Cardiac muscle cell (in vitro differentiated cells and primary cell): ENCODE measurements around the gene PTPRD. TPM values are rescaled to one million over a fixed set of nuclear protein-coding genes. Genes with fewer than 3 reads are reported as not detected.

Experiments used
- DNase-seq, 2 donors: peaks; one replicate each; pipeline versions ENCODE4 v3.0.0 to v3.0.0-alpha.2; 2010 to 2017; ENCODE audit warnings: low read depth in 1 of 2, low spot score in 1 of 2
- H3K27ac ChIP-seq: fragments of 200-600 bp; sonication (generic); 2 replicates; pipeline ENCODE4 v1.5.1; 2016
- H3K27me3 ChIP-seq: fragments of 200-600 bp; sonication (generic); 2 replicates; pipeline ENCODE4 v1.6.0; 2016; ENCODE audit warnings: control low read depth
- H3K36me3 ChIP-seq: fragments of 200-600 bp; sonication (generic); 2 replicates; pipeline ENCODE4 v1.5.1; 2016; ENCODE audit warnings: control low read depth
- H3K4me1 ChIP-seq: fragments of 200-600 bp; sonication (generic); 2 replicates; pipeline ENCODE4 v1.8.1; 2017; ENCODE audit warnings: low read depth, mild to moderate bottlenecking, mixed run types
- H3K4me3 ChIP-seq: fragments of 200-600 bp; sonication (generic); 2 replicates; pipeline ENCODE4 v1.5.1; 2016; ENCODE audit warnings: mild to moderate bottlenecking
- H3K9me3 ChIP-seq: fragments of 200-600 bp; sonication (generic); 2 replicates; pipeline ENCODE4 v1.5.1; 2017; ENCODE audit warnings: low read depth, mild to moderate bottlenecking, control low read depth
- polyA plus RNA-seq: library from polyadenylated mRNA; unstranded; fragments of >200 nt; fragmentation: Nextera tagmentation; extraction: Ambion mirVana; gene quantifications from 2 replicates; pipeline ENCODE4 v1.2.1, GENCODE V29; 2016
- total RNA-seq: library from RNA; depleted of rRNA; stranded (reverse); fragments of >200 nt; gene quantifications from 2 replicates; pipeline ENCODE4 v1.2.3, GENCODE V29; 2016
- TF ChIP-seq, protein P1 (sequence below): IDR thresholded peaks from 2 replicates; pipeline ENCODE4 v1.5.1; 2012; ENCODE audit warnings: low read depth, mild to moderate bottlenecking, low read length

Gene PTPRD
- total and polyA plus RNA-seq, 2 experiments from 2014 or later = 37.0 to 287 TPM

DNA sequence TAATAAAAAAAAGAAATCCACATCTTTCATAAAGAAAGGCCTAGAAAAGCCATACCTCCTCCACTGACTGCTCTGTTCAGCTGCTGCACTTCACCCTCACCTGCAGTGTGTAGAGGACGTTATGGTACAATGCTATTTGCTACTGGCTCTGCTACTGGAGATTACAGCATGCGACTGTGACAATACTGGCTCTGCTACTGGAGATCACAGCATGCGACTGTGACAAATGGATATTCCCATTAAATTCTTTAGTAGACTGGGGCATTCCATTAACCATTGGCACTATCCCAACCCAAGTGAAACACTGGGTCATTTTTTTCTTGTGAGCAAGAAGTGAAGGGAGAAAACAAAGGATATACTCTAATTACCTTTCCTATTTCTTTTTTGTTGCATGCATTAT lies 1749.7 kb downstream of the PTPRD start:
- Histone ChIP-seq H3K4me1 (peaks cover 46% of the 10 kb centered on the region), H3K27me3 (no peaks in the 10 kb centered on the region), H3K9me3 (no peaks in the 10 kb centered on the region), H3K4me3 (no peak overlapping the region), H3K36me3 (no peaks in the 10 kb centered on the region), H3K27ac (no peak overlapping the region)
- TF ChIP-seq, protein P1, sequence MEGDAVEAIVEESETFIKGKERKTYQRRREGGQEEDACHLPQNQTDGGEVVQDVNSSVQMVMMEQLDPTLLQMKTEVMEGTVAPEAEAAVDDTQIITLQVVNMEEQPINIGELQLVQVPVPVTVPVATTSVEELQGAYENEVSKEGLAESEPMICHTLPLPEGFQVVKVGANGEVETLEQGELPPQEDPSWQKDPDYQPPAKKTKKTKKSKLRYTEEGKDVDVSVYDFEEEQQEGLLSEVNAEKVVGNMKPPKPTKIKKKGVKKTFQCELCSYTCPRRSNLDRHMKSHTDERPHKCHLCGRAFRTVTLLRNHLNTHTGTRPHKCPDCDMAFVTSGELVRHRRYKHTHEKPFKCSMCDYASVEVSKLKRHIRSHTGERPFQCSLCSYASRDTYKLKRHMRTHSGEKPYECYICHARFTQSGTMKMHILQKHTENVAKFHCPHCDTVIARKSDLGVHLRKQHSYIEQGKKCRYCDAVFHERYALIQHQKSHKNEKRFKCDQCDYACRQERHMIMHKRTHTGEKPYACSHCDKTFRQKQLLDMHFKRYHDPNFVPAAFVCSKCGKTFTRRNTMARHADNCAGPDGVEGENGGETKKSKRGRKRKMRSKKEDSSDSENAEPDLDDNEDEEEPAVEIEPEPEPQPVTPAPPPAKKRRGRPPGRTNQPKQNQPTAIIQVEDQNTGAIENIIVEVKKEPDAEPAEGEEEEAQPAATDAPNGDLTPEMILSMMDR = no peak
- no peak for DNase-seq

- H3K36me3 ChIP-seq = no peaks in the 10 kb centered on the region
- H3K4me1 ChIP-seq = peaks cover 34% of the 10 kb centered on the region
- no peak overlapping the region for H3K27ac ChIP-seq
- no peak overlapping the region for H3K4me3 ChIP-seq
- TF ChIP-seq, protein P1 = peak; percentile 28
- H3K27me3 ChIP-seq = no peaks in the 10 kb centered on the region
- DNase-seq = peak in 1 of 2 donors; percentile 73
- no peaks in the 10 kb centered on the region for H3K9me3 ChIP-seq
Observed at GRCh38 chr9:8860925-8861324, 1751.9 kb downstream of the PTPRD start.

GRCh38 chr9:8860086-8860485 lies 1752.7 kb downstream of the PTPRD start:
- TF ChIP-seq, protein P1 = no peak
- no peaks in the 10 kb centered on the region for H3K36me3 ChIP-seq
- peaks cover 28% of the 10 kb centered on the region for H3K4me1 ChIP-seq
- DNase-seq = no peak
- H3K27me3 ChIP-seq = no peaks in the 10 kb centered on the region
- H3K9me3 ChIP-seq = no peaks in the 10 kb centered on the region
- no peak overlapping the region for H3K4me3 ChIP-seq
- H3K27ac ChIP-seq = no peak overlapping the region

- no peak for DNase-seq
- TF ChIP-seq, protein P1 = no peak
- Histone ChIP-seq H3K4me3 (no peak overlapping the region), H3K36me3 (no peaks in the 10 kb centered on the region), H3K27me3 (no peaks in the 10 kb centered on the region), H3K9me3 (no peaks in the 10 kb centered on the region), H3K4me1 (peaks cover 26% of the 10 kb centered on the region), H3K27ac (no peak overlapping the region)
Observed at GRCh38 chr9:8859416-8859815, 1753.4 kb downstream of the PTPRD start.

DNA sequence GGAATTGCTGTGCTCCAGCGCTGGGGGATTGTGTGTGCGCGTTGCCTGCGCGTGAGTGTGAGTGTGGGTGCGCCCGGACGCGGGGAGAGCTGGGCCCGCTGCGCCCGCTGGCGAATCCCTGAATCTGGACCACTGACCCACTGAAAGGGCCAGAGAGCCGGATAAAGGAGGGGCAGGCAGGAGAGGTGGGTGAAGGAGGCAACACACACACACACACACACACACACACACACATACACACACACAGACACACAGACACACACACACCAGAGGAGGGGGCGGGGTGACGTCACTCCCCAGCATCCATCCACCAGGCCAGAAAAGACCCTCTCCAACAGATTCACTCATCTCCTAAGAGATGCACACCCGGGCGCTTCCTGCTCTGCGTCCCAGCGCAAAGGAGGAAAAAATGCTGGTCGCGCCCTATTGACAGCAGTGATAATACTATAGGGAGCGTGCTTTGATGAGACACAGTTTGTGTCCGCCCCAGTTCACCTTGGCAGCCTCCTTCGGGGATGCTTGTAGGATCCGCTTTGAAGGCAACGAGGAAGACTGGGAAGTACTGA lies 1754.1 kb downstream of the PTPRD start:
- Histone ChIP-seq H3K4me1 (peaks cover 26% of the 10 kb centered on the region), H3K27me3 (no peaks in the 10 kb centered on the region), H3K27ac (peak overlapping the region; percentile 70), H3K36me3 (no peaks in the 10 kb centered on the region), H3K4me3 (peak overlapping the region; percentile 86), H3K9me3 (no peaks in the 10 kb centered on the region)
- TF ChIP-seq, protein P1 = no peak
- DNase-seq = peak in 1 of 2 donors; percentile 18
